ENCODE data around the gene APMAP.

APMAP gene

GRCh38 chr20:24954151-24954550 is 38.4 kb downstream of the APMAP start:
- TF ChIP-seq ZFX (IDR thresholded peaks at IDR 0.05; ENCODE audit: borderline replicate concordance) (no peak), CTCF (IDR thresholded peaks at IDR 0.05) (no peak)
- no peak overlapping the region for H3K27ac ChIP-seq

- H3K27ac ChIP-seq = no peak overlapping the region
- TF ChIP-seq ZFX (IDR thresholded peaks at IDR 0.05; ENCODE audit: borderline replicate concordance) (no peak), CTCF (IDR thresholded peaks at IDR 0.05) (no peak)
These were observed 38.9 kb downstream of the APMAP start for GRCh38 chr20:24953621-24954133.

- no peak for TF ChIP-seq CTCF (IDR thresholded peaks at IDR 0.05)
- TF ChIP-seq ZFX (IDR thresholded peaks at IDR 0.05; ENCODE audit: borderline replicate concordance) = no peak
- H3K27ac ChIP-seq = no peak overlapping the region
These were observed 39.4 kb downstream of the APMAP start for GRCh38 chr20:24953209-24953575.

GRCh38 chr20:24952376-24953208 is 40.0 kb downstream of the APMAP start:
- no peak for TF ChIP-seq ZFX (IDR thresholded peaks at IDR 0.05; ENCODE audit: borderline replicate concordance)
- TF ChIP-seq CTCF (IDR thresholded peaks at IDR 0.05) = no peak
- H3K27ac ChIP-seq = no peak overlapping the region

GRCh38 chr20:24951536-24952083 is 40.9 kb downstream of the APMAP start:
- TF ChIP-seq CTCF (IDR thresholded peaks at IDR 0.05) (no peak), ZFX (IDR thresholded peaks at IDR 0.05; ENCODE audit: borderline replicate concordance) (no peak)
- H3K27ac ChIP-seq = no peak overlapping the region

- H3K27ac ChIP-seq = no peak overlapping the region
These were observed 41.6 kb downstream of the APMAP start for GRCh38 chr20:24950836-24951525.

More at GRCh38 chr20:24950836-24951525, 41.6 kb downstream of the APMAP start:
- TF ChIP-seq ZFX (IDR thresholded peaks at IDR 0.05; ENCODE audit: borderline replicate concordance) (no peak), CTCF (IDR thresholded peaks at IDR 0.05) (no peak)

Data from 22Rv1 (cell line).